GM19025 (cell line): Measurements from ENCODE around the gene CCNY.
A peak's percentile ranks its signal among the peaks of the same experiment; 100 is the strongest.

Source experiments
- ATAC-seq: cut with Tn5 transposase; IDR thresholded peaks from one replicate; pipeline ENCODE4 v1.9.1; 2021; ENCODE audit warnings: mild to moderate bottlenecking, low read depth, moderate library complexity; ENCODE audit not compliant: unreplicated experiment

The CCNY gene

GRCh38 chr10:35379226-35380137, 43.2 kb downstream of the CCNY start:
- ATAC-seq, result peak; percentile 65

DNA sequence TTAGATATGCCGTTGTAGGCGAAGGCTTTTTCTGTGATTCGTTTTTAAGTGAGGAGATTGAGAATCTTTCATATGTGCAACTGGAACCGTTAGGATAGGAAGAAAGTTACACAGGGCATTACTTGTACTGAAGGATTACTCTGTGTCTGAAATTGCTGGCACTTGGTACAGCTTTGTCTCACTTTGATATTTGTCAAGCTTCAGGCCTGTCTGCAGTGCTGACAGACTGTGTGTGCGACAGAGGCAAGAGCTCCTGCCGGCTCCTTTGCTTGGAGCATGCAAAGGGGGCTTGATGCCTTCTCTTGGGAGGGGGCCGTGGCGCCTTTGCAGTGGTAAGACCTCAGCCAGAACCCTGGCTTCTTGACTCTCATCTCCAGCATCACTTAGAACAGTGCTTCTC, 45.8 kb downstream of the CCNY start:
- ATAC-seq, result no peak

DNA sequence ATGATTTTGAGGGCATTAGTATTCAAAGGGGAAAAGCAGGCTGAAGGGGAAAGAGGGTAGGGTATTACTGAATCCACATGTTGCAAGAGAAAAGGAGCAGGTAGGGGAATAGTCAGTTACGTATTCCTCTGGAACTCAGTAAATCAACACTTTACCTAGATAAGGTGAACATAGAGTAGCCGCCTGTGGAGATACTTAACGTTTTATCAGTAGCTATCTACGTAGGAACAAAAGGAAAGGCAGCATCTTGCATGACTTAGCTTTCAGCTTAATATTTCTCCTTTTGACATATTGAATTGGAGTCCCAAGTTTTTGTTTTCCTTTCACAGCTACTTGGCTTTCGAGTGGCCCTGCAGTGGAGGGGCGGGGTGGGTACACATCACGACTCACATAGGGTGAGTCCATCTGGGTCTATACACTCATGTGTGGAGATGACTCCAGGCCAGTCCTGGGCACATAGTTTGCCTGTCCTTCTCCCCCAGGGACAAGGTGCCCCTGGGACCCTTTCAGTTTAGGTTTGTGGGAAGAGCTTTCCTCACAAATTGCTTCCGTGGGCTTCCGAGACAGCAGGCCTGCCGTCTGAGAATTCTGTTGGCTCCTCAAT, 48.1 kb downstream of the CCNY start:
- no peak for ATAC-seq

DNA sequence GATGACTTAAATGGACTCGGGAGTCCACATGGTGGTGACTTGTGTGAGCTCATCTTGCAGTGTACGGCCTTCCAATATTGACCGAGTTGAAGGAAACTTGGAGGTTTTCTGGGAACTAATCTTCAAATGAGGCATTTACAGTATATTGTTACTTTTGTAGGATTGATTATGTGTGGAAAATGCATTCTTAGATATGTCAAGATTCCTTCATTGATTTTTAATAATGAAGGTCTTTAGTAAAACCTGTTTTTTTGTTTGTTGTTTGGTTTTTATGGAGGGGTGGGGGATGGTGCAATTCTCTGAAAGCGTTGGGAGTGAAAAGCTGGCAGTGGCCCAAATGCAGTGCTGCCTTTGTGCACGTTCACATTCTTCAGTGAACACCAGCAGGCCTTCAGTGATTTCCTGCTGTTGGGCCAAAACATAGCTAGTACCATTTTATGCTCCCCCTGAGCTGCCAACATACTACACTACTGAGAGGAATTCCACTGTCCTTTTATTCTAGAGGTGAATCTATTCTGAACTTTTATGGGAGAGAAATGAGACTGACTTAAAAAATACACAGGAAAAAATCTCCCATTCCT, 50.4 kb downstream of the CCNY start:
- ATAC-seq, result no peak

GRCh38 chr10:35387768-35388167, 51.5 kb downstream of the CCNY start:
- ATAC-seq, result peak; percentile 50

DNA sequence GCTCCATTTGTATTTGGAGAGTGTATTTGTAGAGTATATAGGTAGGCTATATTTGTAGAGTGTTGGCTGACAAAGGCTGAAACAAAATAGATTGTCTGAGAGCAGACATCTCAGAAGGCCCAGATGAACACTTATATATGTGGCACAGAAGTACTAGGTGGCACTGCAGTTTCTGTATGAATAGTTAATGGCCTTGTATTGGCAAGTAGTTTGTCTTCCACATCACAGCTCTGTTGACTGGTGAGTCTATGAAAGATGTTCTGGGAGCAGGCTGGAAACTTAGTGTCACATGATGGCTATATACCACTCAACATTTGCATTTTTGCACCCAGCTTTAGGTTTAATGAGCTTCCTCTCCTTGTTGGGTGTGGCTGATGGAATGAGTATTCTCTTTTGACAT, 51.9 kb downstream of the CCNY start:
- peak; percentile 39 for ATAC-seq

DNA sequence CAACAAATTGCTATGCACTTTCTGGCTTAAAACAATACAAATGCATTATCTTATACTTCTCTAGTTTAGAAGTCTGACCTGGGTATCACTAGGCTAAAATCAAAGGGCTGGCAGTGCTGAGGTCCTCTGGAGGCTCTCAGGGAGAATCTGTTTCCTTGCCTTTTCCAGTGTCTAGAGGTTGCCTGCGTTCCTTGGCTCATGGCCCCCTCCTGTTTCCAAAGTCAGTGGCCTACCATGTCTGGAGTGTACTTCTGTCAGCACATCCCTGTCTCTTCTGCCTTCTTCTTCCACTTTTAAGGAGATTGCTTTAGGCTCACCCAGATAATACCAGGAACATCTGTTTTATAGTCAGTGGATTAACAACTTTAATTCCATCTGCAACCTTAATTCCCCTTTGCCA, 52.4 kb downstream of the CCNY start:
- ATAC-seq, result no peak

- ATAC-seq, result no peak
Measured at GRCh38 chr10:35390161-35390840, 54.0 kb downstream of the CCNY start.

GRCh38 chr10:35390843-35391152, 54.5 kb downstream of the CCNY start:
- ATAC-seq, result no peak

GRCh38 chr10:35391153-35391953, 55.0 kb downstream of the CCNY start:
- no peak for ATAC-seq

DNA sequence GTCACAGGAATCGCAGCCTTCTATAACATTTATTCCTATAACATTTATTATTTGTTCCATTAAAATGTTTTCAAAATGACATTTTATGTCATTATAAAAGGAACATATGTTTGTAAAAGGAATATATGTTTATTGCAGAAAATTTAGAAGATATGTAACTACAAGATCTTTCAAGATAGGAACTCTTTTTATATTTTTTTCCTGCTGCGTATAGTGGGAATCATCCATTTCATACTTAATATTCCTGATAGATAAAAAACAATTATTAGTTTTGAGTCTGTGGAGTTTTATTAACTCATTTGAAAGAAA, 55.6 kb downstream of the CCNY start:
- ATAC-seq, result no peak

DNA sequence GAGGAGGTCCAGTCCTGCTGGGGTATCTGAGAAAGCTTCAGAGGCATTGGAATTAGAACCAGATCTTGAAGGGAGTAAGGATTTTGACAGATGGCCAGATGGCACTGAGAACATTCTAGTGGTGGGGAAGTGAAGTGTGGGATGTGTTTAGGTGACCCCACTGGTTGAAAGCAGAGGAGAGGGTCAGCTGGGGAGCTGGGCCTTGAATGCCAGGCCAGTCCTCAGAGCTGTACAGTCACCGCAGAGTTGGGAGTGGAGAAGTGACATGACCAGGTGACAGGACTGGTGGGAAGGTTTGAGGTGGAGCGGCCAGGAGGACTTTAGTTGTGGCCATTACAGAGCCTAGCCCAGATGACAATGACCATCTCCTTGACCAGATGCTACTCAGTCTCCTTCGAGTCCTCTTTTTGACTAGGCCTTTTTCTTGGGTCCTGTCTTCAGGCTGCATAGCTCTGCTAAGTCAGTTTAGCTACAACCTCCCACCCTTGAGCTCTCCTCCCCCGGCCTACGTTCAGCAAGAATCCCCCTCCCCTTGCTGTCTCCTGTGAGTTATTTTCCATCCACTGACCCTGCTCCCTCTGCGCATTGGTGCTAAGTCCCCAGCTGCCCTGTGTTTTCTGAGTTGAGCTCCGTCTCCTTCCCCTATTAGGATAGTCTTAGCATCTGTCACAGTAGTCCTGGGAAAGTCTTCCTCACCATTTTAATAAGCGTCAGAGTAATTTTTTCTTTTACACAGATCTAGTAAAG, 56.3 kb downstream of the CCNY start:
- no peak for ATAC-seq

DNA sequence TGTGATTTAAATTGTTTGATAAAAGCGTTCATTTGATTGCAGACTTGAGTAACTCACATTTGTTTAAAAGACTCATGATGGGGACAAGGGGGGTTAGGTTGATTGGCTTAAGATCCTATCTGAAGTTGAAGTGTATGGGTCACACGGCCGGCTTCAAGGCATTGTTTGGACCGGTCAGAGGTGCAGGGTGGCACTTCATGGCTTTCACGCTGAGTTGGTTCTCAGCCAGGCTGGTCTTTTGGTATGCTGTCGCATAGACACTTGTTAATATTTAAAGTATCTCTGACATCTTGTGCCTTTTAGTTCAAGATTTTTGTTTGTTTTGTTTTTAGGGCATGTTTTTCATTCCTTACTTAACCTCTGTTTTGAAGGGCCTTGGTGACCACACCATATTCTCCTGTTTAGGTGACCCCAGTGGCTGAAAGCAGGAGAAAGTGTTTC, 58.1 kb downstream of the CCNY start:
- no peak for ATAC-seq

DNA sequence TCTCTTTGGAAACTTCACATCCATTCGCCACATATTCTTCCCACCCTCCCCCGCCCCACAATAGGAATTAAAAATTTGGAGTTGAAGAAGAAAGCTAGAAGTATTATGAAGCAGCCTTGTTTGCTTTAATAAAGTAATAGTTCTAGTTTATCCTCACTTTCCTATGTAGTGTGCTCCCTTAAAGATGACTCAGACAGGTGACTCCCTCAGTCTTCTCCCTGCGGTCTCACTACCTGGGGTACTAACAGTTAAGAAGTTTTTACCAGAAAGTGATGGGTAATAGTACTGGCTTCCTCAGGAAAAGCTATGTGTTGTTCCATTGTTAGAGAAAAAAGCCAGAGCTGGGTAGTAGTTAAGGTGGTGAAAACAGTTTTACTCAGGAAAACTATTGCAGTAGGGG, 58.6 kb downstream of the CCNY start:
- ATAC-seq, result no peak

- ATAC-seq, result no peak
Measured at GRCh38 chr10:35396560-35397434, 60.5 kb downstream of the CCNY start.

DNA sequence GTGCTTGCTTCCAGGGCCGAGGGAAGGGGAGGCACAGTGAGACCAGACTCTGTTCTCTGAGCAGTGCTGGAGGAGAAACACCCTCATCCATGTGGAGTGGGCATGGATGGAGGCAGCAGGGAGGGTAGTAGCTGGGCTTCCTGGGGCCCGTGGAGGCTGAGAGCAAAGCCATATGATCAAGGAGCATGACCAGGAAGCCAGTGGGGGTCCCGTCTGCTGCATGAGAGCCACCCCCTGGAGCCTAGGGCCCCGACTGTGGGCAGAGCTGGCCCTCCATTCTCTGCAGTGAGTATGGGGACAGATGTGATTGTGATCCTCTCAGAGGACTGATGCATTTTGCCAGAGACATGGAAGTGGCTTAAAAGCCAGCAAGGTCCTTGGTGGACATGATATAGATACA, 61.6 kb downstream of the CCNY start:
- ATAC-seq, result no peak

- ATAC-seq, result no peak
Measured at GRCh38 chr10:35398355-35398754, 62.0 kb downstream of the CCNY start.

GRCh38 chr10:35398908-35399307, 62.6 kb downstream of the CCNY start:
- ATAC-seq, result no peak

GRCh38 chr10:35399414-35400009, 63.2 kb downstream of the CCNY start:
- ATAC-seq, result no peak
